ENCODE data around the gene TCN2. TPM values are rescaled to one million over a fixed set of nuclear protein-coding genes. Genes with fewer than 3 reads are reported as not detected.
A peak's percentile ranks its signal among the peaks of the same experiment; 100 is the strongest.
"Not testable (repeated sequence)": the region's sequence is repeated elsewhere in the genome, so short reads cannot be mapped to it uniquely, and the experiment has no call there.

The TCN2 gene
- 24.2 TPM for total RNA-seq

DNA sequence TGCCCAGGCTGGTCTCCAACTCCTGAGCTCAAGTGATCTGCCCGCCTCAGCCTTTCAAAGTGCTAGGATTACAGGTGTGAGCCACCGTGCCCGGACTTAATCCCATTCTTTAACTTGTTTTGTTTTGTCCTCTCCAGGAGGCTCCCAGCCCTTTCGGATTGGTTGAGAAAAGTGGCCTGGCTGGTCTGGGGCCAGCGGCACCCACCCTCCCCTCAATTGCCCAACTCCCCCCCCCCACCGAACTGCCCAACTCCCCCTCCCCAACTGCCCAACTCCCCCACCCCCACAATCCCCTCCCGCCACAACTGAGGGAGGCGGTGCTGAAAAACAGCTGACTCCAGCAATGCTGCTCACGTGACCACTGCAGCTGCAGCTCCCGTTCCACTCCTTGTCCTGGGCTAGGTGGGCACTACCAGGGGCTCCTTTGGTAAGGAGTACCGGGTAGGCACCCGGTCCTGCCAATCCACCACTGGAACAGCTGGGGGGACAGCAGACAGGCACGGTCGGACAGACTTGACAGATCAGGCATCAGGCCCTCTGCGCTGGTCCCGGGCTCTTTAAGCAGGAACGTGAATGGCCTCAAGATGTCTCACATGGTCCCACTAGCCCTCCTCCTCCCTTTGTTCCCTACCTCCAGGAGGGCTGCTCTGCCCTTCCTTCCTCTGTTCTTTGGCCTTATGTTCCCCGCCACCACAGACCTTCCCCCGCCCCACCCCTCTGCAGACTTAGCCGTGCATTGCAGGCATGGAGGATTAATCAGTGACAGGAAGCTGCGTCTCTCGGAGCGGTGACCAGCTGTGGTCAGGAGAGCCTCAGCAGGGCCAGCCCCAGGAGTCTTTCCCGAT is at the start of gene TCN2:
TSS of gene TCN2 (plus strand) at position 720 of the 845 bp plus-strand sequence. CDS start 158 bp downstream, outside the sequence.
- DNase-seq (ENCODE audit: low spot score): peak; percentile 78

- DNase-seq (ENCODE audit: low spot score): no peak
These were observed 49.7 kb upstream of the TCN2 start for GRCh38 chr22:30557243-30557642.

- DNase-seq (ENCODE audit: low spot score): no peak
These were observed 47.1 kb upstream of the TCN2 start for GRCh38 chr22:30559889-30560288.

GRCh38 chr22:30560643-30561202 is 46.3 kb upstream of the TCN2 start:
- DNase-seq (ENCODE audit: low spot score): not testable (repeated sequence)

DNA sequence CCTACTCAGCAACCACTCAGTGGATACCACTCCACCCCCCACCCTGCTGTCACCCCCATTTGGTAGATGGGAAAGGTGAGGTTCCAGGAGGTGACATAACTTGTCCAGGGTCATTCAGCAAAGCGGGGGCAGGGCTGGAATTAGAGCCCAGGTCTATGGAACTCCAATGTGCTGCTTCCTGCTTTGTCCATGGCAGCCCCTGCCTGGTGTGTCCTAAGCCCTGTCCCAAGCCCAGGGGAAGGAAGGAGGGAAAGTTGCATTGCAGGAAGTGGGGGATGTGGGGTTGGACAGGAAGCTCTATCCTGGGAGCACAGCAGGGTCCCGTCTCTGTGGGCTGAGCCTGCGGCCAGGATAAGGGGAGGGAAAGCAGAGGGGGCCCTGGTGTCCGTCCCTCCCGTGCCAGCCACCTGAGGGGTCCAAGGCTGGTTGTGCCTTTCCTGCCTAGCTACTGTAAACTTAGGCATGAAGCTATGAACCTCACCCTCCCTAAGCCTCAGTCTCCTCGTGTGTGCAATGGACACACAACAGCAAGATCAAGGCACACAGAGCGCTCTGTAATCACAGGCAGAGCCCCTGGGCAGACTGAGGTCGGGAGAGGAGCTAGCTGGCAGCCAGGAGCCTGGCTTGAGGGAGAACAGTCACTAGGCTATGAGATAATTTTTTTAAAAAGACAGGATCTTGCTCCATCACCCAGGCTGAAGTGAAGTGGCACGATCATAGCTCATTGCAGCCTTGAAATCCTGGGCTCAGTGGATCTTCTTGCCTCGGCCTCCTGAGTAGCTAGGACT is 45.4 kb upstream of the TCN2 start:
- no peak for DNase-seq (ENCODE audit: low spot score)

DNA sequence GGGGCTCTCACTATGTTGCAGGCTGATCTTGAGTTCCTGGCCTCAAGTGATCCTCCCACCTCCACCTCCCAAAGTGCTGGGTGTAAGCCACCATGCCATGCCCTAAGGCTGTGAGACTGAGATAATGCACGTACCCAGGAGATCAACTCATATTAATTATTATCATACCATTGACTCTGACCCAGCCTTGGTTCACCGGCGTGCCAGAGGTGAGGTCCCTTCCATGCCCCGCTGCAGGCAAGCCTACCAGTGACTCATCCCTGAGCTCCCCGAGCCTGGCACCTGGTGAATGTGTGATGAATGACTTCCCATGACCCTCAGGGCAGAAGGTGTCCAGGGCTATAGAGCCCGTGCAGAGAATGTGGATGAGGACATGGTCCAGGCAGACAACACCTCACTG is 44.6 kb upstream of the TCN2 start:
- no peak for DNase-seq (ENCODE audit: low spot score)

DNA sequence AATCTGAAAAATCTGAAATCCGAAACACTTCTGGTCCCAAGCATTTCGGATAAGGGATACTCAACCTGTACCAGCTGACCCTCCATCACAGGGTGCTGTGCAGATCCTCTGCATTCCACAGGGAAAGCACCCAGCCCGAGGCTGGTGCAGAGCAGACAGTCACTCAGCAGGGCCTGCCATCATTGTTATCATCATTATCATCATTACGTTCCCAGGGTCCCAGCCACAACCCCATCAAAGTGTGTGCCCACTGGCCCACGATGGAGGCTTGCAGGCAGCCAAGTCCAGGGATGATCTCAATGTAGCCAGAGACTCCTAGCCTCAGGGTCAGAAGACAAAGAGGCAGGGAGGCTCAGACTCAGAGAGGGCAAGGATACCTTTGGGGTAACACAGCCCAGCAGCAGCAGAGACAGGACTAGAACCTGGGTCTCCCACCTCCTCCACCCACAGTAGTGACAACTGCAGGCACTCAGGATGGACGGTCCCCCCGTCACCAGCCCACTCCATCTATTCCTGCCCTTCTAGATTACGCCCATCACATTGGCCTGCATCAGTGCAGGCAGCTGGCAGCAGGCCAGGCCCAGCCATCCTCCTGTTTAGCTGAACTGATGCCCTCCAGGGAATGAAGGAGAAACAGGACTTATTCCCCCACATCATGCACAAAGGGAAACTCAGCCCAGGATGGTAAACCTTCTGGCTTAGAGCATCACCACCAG is 42.8 kb upstream of the TCN2 start:
- DNase-seq (ENCODE audit: low spot score): no peak

DNA sequence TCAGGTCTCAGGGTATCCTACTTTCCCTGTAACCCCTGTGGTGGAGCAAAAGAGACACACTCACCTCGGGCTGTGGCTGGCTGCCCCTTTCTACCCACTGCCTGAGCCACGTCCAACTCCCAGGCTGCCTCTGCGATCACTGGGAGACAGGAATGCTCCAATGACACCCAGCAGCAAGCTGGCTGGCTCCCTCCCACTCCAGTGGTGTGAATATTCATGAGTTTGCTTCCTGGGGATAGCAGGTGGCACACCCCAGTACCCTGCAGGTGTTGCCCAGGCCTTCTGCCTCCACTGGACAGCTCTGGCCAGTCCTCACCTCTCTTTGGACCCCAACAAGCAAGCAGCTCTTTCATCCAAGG is 42.2 kb upstream of the TCN2 start:
- no peak for DNase-seq (ENCODE audit: low spot score)

DNA sequence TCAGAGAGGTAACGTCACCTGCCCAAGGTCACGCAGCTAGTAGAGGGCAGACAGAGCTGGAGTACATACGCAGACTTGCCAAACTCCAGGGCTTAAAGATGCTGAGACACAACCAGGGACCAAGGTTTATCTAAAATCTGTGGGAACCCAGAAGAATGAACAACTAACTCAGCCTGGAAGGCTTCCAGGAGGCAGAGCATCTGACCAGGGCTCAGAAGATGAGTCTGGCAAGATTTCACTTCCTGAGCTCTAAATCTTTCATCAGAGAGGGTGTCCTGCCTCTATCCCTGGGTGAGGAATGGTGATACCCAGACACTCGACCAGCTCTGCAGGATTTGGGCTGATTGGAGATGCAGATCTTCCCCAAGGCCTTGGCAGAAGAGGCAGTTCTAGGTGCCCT is 41.6 kb upstream of the TCN2 start:
- DNase-seq (ENCODE audit: low spot score): no peak

- no peak for DNase-seq (ENCODE audit: low spot score)
These were observed 40.8 kb upstream of the TCN2 start for GRCh38 chr22:30566125-30566524.

GRCh38 chr22:30567277-30567676 is 39.7 kb upstream of the TCN2 start:
- not testable (repeated sequence) for DNase-seq (ENCODE audit: low spot score)

DNA sequence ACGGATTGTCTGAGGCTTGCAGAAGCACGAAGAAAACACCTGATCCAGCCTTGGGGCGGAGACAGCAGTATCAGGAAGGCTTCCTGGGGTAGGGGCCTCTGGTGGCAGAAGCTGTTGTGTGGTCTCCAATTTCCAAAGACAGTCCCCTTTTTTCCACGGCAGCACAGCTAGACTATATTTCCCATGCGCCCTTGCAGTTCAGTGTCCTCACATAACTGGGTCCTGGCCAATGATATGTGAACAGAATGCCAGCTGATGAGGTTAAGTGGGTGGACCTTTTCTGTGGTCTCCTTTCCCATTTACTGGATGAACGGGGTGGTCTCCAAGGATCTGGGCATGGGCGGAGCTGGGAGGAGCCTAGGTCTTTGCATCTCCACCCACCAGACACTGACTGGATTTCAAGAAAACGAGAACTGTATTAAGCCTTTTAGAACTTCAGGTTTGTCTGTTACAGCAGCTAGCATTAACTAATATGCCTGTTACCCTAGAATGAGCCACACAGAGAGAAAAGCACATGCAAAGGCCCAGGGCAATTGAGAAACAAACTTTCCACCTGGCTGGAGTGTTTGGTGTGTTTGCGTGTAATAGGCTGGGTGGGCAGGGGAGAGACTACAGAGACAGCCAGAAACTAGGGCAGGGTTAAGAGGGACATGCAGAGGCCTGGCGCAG is 38.7 kb upstream of the TCN2 start:
- no peak for DNase-seq (ENCODE audit: low spot score)

DNA sequence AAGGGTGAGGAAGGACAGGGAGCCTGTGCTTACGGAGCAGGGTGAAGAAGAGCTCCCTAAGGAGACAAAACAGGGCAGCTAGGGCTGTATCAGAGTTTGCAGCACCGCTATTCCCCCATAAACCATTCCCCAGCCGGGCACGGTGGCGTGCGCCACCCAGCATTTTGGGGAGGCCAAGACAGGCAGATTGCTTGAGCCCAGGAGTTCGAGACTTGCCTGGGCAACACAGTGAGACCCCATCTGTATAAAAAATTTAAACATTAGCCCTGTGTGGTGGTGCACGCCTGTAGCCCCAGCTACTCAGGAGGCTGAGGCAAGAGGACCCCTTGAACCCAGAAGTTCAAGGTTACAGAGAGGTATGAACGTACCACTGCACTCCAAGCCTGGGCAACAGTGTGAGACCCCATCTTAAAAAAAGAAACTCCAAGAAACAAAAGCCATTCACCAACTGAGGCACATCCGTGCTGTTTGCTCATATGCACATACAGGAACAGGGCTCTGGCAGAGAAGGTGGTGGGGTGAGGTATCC is 37.2 kb upstream of the TCN2 start:
- no peak for DNase-seq (ENCODE audit: low spot score)

GRCh38 chr22:30572210-30572609 is 34.8 kb upstream of the TCN2 start:
- DNase-seq (ENCODE audit: low spot score): no peak

DNA sequence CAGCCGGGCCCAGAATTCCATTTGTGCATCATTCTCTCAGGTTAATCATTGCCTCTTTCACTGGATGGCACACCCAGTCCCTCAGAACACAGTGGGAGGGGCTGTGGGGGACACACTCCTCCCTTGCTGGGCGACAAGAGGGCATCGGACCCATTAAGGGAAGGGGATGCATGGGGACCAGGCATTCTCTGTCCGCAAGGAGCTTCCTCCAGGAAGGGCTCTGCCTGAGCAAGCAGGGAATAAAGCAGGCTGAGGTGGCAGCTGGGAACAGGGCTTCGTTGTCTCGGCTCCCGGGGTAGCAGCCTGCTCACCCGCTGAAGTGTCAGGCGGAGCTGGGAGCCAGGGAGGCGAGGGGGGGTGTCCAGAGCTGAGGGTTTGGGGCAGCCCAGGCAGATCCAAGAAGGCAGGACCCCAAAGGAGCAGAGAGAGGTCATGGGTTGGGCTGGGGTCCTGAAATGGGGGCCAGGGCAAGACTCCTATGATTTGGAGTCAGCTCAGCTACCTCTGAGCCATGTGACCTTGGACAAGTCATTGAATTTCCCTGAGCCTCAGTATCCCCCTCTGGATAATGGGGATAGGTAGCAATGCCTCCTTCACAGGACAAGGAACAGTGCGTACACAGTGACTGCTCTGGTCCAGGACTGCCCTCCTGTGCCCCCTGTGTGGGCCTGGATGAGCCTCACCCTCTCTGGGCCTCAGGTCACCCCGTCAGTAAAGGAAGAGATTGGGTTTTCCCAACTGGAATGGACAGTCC is 34.0 kb upstream of the TCN2 start:
- no peak for DNase-seq (ENCODE audit: low spot score)

- DNase-seq (ENCODE audit: low spot score): no peak
These were observed 33.3 kb upstream of the TCN2 start for GRCh38 chr22:30573594-30574094.

DNA sequence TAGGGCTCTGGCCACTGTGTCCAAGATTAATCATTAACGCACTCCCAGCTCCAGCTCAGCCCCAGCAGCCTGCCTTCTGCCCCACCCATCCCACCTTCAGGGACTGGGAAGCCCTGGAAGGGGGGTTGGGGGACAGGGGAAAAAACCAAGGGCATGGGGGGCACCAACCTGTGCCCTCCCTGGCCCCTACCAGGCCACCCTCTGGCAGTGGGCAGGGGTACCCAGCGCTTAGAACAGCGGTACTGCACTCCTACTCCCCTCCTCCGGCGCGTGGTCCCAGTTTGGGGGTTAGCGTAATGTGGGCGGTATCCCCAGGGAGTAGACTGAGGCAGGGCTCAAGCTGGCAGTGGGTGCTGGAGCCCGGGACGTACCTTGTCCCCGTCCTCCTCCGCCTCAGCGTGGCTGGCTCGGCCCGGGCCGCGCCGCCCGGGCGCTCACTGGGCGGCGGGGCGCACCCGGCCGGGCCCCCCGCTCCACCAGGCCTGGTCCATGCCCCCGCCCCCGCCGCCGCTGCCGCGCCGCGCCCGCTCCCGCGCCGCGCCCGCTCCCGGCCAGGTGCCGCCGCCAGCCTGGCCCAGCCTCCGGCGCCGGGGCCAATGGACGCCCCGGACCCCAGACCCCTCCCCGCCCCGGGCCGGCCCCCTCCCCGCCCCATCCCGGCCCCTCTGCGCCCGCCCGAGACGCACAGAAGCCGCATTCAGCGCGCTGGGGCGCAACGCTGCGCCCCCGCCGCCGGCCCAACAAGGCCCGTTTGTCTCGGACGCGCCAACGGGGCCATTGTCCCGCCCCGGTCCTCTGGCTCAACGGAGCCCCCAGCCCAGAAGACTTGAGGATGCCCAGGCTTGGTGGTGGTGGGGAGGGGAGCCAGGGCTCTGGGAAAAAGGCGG is 32.6 kb upstream of the TCN2 start, which contains the start of gene GAL3ST1:
TSS of gene GAL3ST1 (minus strand) at position 571 of the 887 bp plus-strand sequence. CDS start 17,273 bp downstream, outside the sequence.
- no peak for DNase-seq (ENCODE audit: low spot score)

DNA sequence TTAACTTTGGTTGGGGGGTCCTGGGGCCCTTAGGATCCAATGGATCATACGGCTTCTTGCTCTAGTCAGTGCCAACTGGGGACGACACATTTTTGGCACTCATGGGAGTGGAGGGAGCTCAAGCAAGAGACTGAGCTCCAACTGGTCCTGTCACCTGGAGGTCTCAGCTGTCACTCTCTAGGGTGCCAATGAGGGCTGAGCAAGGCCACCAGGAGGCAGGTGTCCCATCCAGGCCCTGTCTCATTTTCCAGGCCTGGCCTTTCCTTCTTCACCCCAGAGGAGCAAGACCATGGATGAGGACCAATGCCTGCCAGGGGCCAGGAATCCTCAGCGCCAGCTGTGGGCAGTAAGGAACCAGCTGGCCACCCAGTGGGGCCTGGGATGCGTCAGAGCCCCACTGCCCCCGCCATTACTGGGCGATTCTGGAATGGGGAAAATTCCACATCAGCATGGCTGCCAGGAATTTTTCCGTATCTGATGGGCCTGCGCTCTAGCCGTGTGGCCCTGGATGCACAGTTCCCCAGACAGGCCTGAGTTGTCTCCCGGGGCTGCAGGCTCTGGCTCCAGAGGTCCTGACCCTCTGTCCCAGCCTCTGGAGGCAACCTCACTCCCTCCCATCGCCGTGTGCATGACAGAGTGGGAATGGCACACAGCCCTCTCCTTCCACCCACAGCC is 31.8 kb upstream of the TCN2 start:
- DNase-seq (ENCODE audit: low spot score): peak; percentile 77

- DNase-seq (ENCODE audit: low spot score): no peak
These were observed 31.1 kb upstream of the TCN2 start for GRCh38 chr22:30575859-30576258.
